ENCODE results near the gene PSMD6. TPM values are rescaled to one million over a fixed set of nuclear protein-coding genes. Genes with fewer than 3 reads are reported as not detected.

Gene PSMD6
- total RNA-seq, 2 donors from 2014 or later, result 54.4 to 70.3 TPM

GRCh38 chr3:64029287-64029686, 6.0 kb upstream of the PSMD6 start:
- H3K27ac ChIP-seq, result no peak overlapping the region

GRCh38 chr3:64028754-64029153, 5.5 kb upstream of the PSMD6 start:
- Histone ChIP-seq H3K4me1 (ENCODE audit: control insufficient read depth in 1 of 2, low read depth in 2 of 2) (peaks cover 2 to 6% of the 10 kb centered on the region in 2 donors), H3K4me3 (no peak overlapping the region), H3K27ac (no peak overlapping the region), H3K27me3 (replicated peaks; ENCODE audit: insufficient read depth) (no peaks in the 10 kb centered on the region), H3K9me3 (no peaks in the 10 kb centered on the region), H3K36me3 (no peaks in the 10 kb centered on the region)
- ATAC-seq (ENCODE audit: insufficient number of reproducible peaks, low FRiP score, low read depth), result no peak
- DNase-seq (ENCODE audit: low spot score), result no peak
- no peak for TF ChIP-seq CTCF (IDR thresholded peaks at IDR 0.05)

More at GRCh38 chr3:64029287-64029686, 6.0 kb upstream of the PSMD6 start:
- no peak for ATAC-seq (ENCODE audit: insufficient number of reproducible peaks, low FRiP score, low read depth)
- no peaks in the 10 kb centered on the region for H3K27me3 ChIP-seq (replicated peaks; ENCODE audit: insufficient read depth)
- H3K9me3 ChIP-seq, result no peaks in the 10 kb centered on the region
- H3K4me1 ChIP-seq (ENCODE audit: control insufficient read depth in 1 of 2, low read depth in 2 of 2), result peaks cover 0 to 6% of the 10 kb centered on the region in 2 donors
- no peak for TF ChIP-seq CTCF (IDR thresholded peaks at IDR 0.05)
- H3K36me3 ChIP-seq, result no peaks in the 10 kb centered on the region
- DNase-seq (ENCODE audit: low spot score), result no peak
- H3K4me3 ChIP-seq, result no peak overlapping the region

GRCh38 chr3:64027658-64028057, 4.4 kb upstream of the PSMD6 start:
- DNase-seq (ENCODE audit: low spot score) (no peak), ATAC-seq (ENCODE audit: insufficient number of reproducible peaks, low FRiP score, low read depth) (no peak)
- no peak overlapping the region for H3K4me3 ChIP-seq
- no peaks in the 10 kb centered on the region for H3K36me3 ChIP-seq
- no peaks in the 10 kb centered on the region for H3K9me3 ChIP-seq
- no peak for TF ChIP-seq CTCF (IDR thresholded peaks at IDR 0.05)
- peaks cover 4 to 8% of the 10 kb centered on the region in 2 donors for H3K4me1 ChIP-seq (ENCODE audit: control insufficient read depth in 1 of 2, low read depth in 2 of 2)
- H3K27ac ChIP-seq, result no peak overlapping the region
- H3K27me3 ChIP-seq (replicated peaks; ENCODE audit: insufficient read depth), result no peaks in the 10 kb centered on the region

- Histone ChIP-seq H3K9me3 (no peaks in the 10 kb centered on the region), H3K27ac (no peak overlapping the region), H3K36me3 (no peaks in the 10 kb centered on the region), H3K4me3 (no peak overlapping the region), H3K27me3 (replicated peaks; ENCODE audit: insufficient read depth) (no peaks in the 10 kb centered on the region), H3K4me1 (ENCODE audit: control insufficient read depth in 1 of 2, low read depth in 2 of 2) (peaks cover 13 to 21% of the 10 kb centered on the region in 2 donors)
- ATAC-seq (ENCODE audit: insufficient number of reproducible peaks, low FRiP score, low read depth), result no peak
- no peak for DNase-seq (ENCODE audit: low spot score)
- no peak for TF ChIP-seq CTCF (IDR thresholded peaks at IDR 0.05)
Measured at GRCh38 chr3:64026346-64026745, 3.1 kb upstream of the PSMD6 start.

- DNase-seq (ENCODE audit: low spot score) (no peak), ATAC-seq (ENCODE audit: insufficient number of reproducible peaks, low FRiP score, low read depth) (no peak)
- H3K27me3 ChIP-seq (replicated peaks; ENCODE audit: insufficient read depth), result no peaks in the 10 kb centered on the region
- peaks cover 19 to 23% of the 10 kb centered on the region in 2 donors for H3K4me1 ChIP-seq (ENCODE audit: control insufficient read depth in 1 of 2, low read depth in 2 of 2)
- no peaks in the 10 kb centered on the region for H3K9me3 ChIP-seq
- H3K36me3 ChIP-seq, result peaks cover 5% of the 10 kb centered on the region
- no peak for TF ChIP-seq CTCF (IDR thresholded peaks at IDR 0.05)
- H3K4me3 ChIP-seq, result peak overlapping the region; percentile 91
- H3K27ac ChIP-seq, result peak overlapping the region; percentile 81 to 83
Measured at GRCh38 chr3:64023861-64024223, 548 bp upstream of the PSMD6 start.

Data from thoracic aorta (tissue), 2 donors.